DOHH2 (cell line): ENCODE results near the gene SVBP.

ENCODE experiments used
- EZH2phosphoT487 ChIP-seq: fragments of 200-600 bp; sonication (generic); IDR thresholded peaks from 2 replicates; pipeline ENCODE4 v1.6.1; 2017; ENCODE audit warnings: borderline replicate concordance, mild to moderate bottlenecking, antibody characterized with exemption, low read length, moderate library complexity, mixed read lengths
- TF ChIP-seq, protein P1 (sequence below): fragments of 200-600 bp; sonication (generic); IDR thresholded peaks from one replicate; pipeline ENCODE4 v1.5.1; 2014; ENCODE audit warnings: antibody characterized with exemption, mild to moderate bottlenecking, low read depth, low read length; ENCODE audit not compliant: poor library complexity, severe bottlenecking

DNA sequence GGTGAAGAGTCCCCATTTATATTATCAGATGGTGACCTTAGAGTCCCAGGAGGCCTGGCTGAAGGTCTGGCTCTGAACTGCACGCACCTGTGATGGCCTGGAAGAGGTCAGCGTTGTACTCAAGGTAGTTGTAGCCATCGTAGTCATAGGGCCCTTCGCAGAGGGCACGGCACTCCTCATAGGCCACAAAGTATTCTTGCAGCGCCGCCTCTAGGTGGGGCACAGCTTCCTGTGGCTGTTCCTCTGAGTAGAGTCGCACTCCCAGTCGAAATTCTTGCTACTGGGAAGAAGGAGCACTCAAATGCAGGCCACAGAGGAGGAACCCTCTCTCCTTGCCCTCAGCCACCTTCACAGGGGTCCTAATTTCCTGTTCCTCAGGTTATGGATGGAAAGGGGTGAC is 58.1 kb downstream of the SVBP start:
- TF ChIP-seq, protein P1, sequence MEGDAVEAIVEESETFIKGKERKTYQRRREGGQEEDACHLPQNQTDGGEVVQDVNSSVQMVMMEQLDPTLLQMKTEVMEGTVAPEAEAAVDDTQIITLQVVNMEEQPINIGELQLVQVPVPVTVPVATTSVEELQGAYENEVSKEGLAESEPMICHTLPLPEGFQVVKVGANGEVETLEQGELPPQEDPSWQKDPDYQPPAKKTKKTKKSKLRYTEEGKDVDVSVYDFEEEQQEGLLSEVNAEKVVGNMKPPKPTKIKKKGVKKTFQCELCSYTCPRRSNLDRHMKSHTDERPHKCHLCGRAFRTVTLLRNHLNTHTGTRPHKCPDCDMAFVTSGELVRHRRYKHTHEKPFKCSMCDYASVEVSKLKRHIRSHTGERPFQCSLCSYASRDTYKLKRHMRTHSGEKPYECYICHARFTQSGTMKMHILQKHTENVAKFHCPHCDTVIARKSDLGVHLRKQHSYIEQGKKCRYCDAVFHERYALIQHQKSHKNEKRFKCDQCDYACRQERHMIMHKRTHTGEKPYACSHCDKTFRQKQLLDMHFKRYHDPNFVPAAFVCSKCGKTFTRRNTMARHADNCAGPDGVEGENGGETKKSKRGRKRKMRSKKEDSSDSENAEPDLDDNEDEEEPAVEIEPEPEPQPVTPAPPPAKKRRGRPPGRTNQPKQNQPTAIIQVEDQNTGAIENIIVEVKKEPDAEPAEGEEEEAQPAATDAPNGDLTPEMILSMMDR = no peak
- TF ChIP-seq EZH2phosphoT487 = no peak
